Endothelial cell of umbilical vein (primary cell): ENCODE results near the gene ZFYVE28. TPM values are rescaled to one million over a fixed set of nuclear protein-coding genes. Genes with fewer than 3 reads are reported as not detected.

Source experiments
- BruUV-seq: library from RNA; stranded (reverse); fragments of 400-500 nt; replicated peaks from 2 replicates; lab custom pipeline; 2021; lab: Mats Ljungman, UMichigan
- CTCF ChIA-PET: fragments of 300-600, 350-600 bp; sonication (Branson Sonifier 250); formaldehyde crosslinking; loops from one replicate; lab custom pipeline; 2021; ENCODE audit warnings: antibody characterized with exemption, inconsistent platforms; lab: Charles Lee
- POLR2A ChIA-PET: fragments of 300-600, 350-600 bp; sonication (Branson Sonifier 250); formaldehyde crosslinking; loops from one replicate; lab custom pipeline; 2021; ENCODE audit warnings: antibody characterized with exemption, inconsistent platforms; lab: Charles Lee
- DNase-seq: peaks from one replicate; pipeline ENCODE4 v3.0.0-alpha.2; 2011; ENCODE audit warnings: low read depth, low spot score
- FAIRE-seq: peaks from 2 replicates; lab custom pipeline; 2011; peaks lifted over from hg19 to GRCh38; lab: Jason Lieb, UNC
- H2AFZ ChIP-seq: 2 replicates; pipeline ENCODE4 v1.6.0; 2012; ENCODE audit warnings: low read depth, low read length, control low read depth, inconsistent platforms
- H3K27ac ChIP-seq: 2 replicates; pipeline ENCODE4 v1.5.1; 2011; ENCODE audit warnings: low read depth, mild to moderate bottlenecking, control low read depth, low read length, moderate library complexity; ENCODE audit not compliant: insufficient read depth
- H3K27me3 ChIP-seq, 2 experiments: 2 replicates each; pipeline versions ENCODE4 v1.6.0 to v1.6.1; 2011; ENCODE audit warnings: low read length in 2 of 2, mixed read lengths in 1 of 2; ENCODE audit not compliant: control insufficient read depth in 2 of 2, insufficient read depth in 2 of 2
- H3K36me3 ChIP-seq, 2 experiments: 2 replicates in 1 of 2; 3 replicates in 1 of 2; pipeline ENCODE4 v1.5.1; 2011; ENCODE audit warnings: low read length in 2 of 2, mild to moderate bottlenecking in 1 of 2, moderate library complexity in 1 of 2; ENCODE audit not compliant: control insufficient read depth in 2 of 2, insufficient read depth in 2 of 2; ENCODE audit errors: extremely low read depth in 1 of 2
- H3K4me1 ChIP-seq: 3 replicates; pipeline ENCODE4 v1.5.1; 2011; ENCODE audit warnings: mild to moderate bottlenecking, low read length; ENCODE audit not compliant: control insufficient read depth, insufficient read depth; ENCODE audit errors: extremely low read depth
- H3K4me2 ChIP-seq: 2 replicates; pipeline ENCODE4 v1.6.1; 2011; ENCODE audit warnings: low read length, control low read depth, mixed read lengths; ENCODE audit not compliant: insufficient read depth
- H3K4me3 ChIP-seq, 3 experiments: fragments of 200-600 bp in 1 of 3; sonication (generic), shearing (Covaris generic) in 1 of 3; replicated peaks in 1 of 3; 2 replicates each; pipeline ENCODE4 v1.5.1; 2011 to 2016; ENCODE audit warnings: control low read depth in 3 of 3, low read length in 3 of 3, mild to moderate bottlenecking in 2 of 3, inconsistent platforms in 1 of 3, low read depth in 1 of 3, moderate library complexity in 1 of 3; ENCODE audit not compliant: insufficient read depth in 1 of 3
- H3K79me2 ChIP-seq: 2 replicates; pipeline ENCODE4 v1.6.0; 2012; ENCODE audit warnings: low read length, inconsistent platforms; ENCODE audit not compliant: control insufficient read depth, insufficient read depth
- H3K9ac ChIP-seq: replicated peaks from 2 replicates; pipeline ENCODE3; 2011; ENCODE audit warnings: low read length, control low read depth; ENCODE audit not compliant: insufficient read depth; ENCODE audit errors: extremely low read depth
- H3K9me1 ChIP-seq: replicated peaks from 3 replicates; pipeline ENCODE4 v1.6.0; 2011; ENCODE audit warnings: mild to moderate bottlenecking, low read length; ENCODE audit not compliant: control insufficient read depth, insufficient read depth; ENCODE audit errors: extremely low read depth
- H3K9me3 ChIP-seq: replicated peaks from 2 replicates; pipeline ENCODE4 v1.5.1; 2012; ENCODE audit warnings: low read length, inconsistent platforms; ENCODE audit not compliant: control insufficient read depth, insufficient read depth
- H4K20me1 ChIP-seq: replicated peaks from 2 replicates; pipeline ENCODE3; 2011; ENCODE audit warnings: mild to moderate bottlenecking, low read length; ENCODE audit not compliant: control insufficient read depth, insufficient read depth; ENCODE audit errors: extremely low read depth
- CTCF ChIP-seq, 2 donors: IDR thresholded peaks; 1 replicate in 1 of 2; 2 replicates in 1 of 2; pipeline ENCODE4 v1.5.1; 2011; ENCODE audit warnings: low read length in 2 of 2, mild to moderate bottlenecking in 2 of 2, moderate library complexity in 2 of 2, control low read depth in 1 of 2, inconsistent platforms in 1 of 2, low read depth in 1 of 2; ENCODE audit not compliant: insufficient read depth in 1 of 2; ENCODE audit errors: extremely low read depth in 1 of 2
- MAX ChIP-seq: IDR thresholded peaks from 2 replicates; pipeline ENCODE4 v1.6.1; 2011; ENCODE audit not compliant: insufficient read depth, insufficient read length
- POLR2A ChIP-seq: IDR thresholded peaks from 2 replicates; pipeline ENCODE4 v1.6.1; 2012; ENCODE audit warnings: low read depth, mild to moderate bottlenecking, control low read depth, low read length
- POLR2AphosphoS5 ChIP-seq: IDR thresholded peaks from 2 replicates; pipeline ENCODE4 v1.6.1; 2012; ENCODE audit warnings: low read depth, mild to moderate bottlenecking, control low read depth, low read length, moderate library complexity; ENCODE audit not compliant: insufficient read depth
- dilution Hi-C: fragments of 300-500 bp; cut with MboI; formaldehyde crosslinking; loops from one replicate; pipeline ENCODE4 v1.15.0; 2019; ENCODE audit warnings: low sequenced_read_pairs; ENCODE audit not compliant: extremely low pct_ligation_motif_present
- intact Hi-C: fragments of 100-400 bp; cut with micrococcal nuclease; formaldehyde crosslinking; loops from one replicate; pipeline ENCODE4 v1.10.0; 2022
- polyA plus RNA-seq, 4 experiments: library from polyadenylated mRNA; depleted of rRNA in 3 of 4; stranded (reverse) in 3 of 4; unstranded in 1 of 4; fragments of >200 nt; gene quantifications; 2 replicates each; pipeline versions ENCODE4 v1.2.1 to v1.2.3, GENCODE V29; 2011 to 2012; ENCODE audit warnings: missing spikeins in 1 of 4
- total RNA-seq: library from RNA; stranded (reverse); gene quantifications from 2 replicates; pipeline ENCODE4 v1.2.3, GENCODE V29; 2021

Gene ZFYVE28
- total and polyA plus RNA-seq, 2 donors (not counting 3 experiments of a cell fraction or from before 2014, with no cell fraction given), result 5.8 to 7.1 TPM

GRCh38 chr4:2419814-2420213 is 1.4 kb upstream of the ZFYVE28 start:
- Histone ChIP-seq H3K27me3 (peaks cover 19 to 21% of the 10 kb centered on the region in 2 experiments), H4K20me1 (no peaks in the 10 kb centered on the region), H3K79me2 (peaks cover 17% of the 10 kb centered on the region), H2AFZ (no peak overlapping the region), H3K4me3 (no peak overlapping the region), H3K9ac (no peak overlapping the region), H3K9me3 (no peaks in the 10 kb centered on the region), H3K36me3 (no peaks in the 10 kb centered on the region), H3K4me2 (no peak overlapping the region), H3K27ac (no peak overlapping the region), H3K9me1 (no peaks in the 10 kb centered on the region), H3K4me1 (peaks cover 24% of the 10 kb centered on the region)
- POLR2A ChIA-PET, result no interaction called here
- no peak for DNase-seq
- no peak for FAIRE-seq
- intact Hi-C loops, result loop anchor here (10.0 kb wide), 1 partner anchor 545 kb away; the partner anchor contains the start of genes GRK4 and NOP14
- no peak for TF ChIP-seq MAX
- no peak for TF ChIP-seq POLR2AphosphoS5
- dilution Hi-C loops, result no loop called here
- BruUV-seq, result no TSS peak
- CTCF ChIA-PET, result interaction anchor here (1.4 kb wide), 1 partner anchor 200 kb away, joined by 7 read pairs; no protein-coding TSS in a partner anchor

- no peaks in the 10 kb centered on the region for H3K9me1 ChIP-seq
- ChIA-PET POLR2A (no interaction called here), CTCF (interaction anchor here (1.3 to 1.4 kb wide), 2 partner anchors 16 to 199 kb away, joined by 5 to 7 read pairs; no protein-coding TSS in a partner anchor)
- H3K4me2 ChIP-seq, result peak within 1 kb of the TSS; percentile 88
- H3K9ac ChIP-seq, result peak within 1 kb of the TSS; percentile 34
- peak; percentile 96 for FAIRE-seq
- H3K36me3 ChIP-seq, result no peaks in the 10 kb centered on the region
- DNase-seq, result peak; percentile 93
- peaks cover 33% of the 10 kb centered on the region for H3K4me1 ChIP-seq
- intact Hi-C loops, result loop anchor here (1.0 to 10.0 kb wide), 2 partner anchors 157 to 546 kb away; partner anchors contain the start of genes GRK4, MXD4 and NOP14
- H2AFZ ChIP-seq, result peak within 1 kb of the TSS; percentile 69
- dilution Hi-C loops, result no loop called here
- H4K20me1 ChIP-seq, result no peaks in the 10 kb centered on the region
- no TSS peak for BruUV-seq
- H3K9me3 ChIP-seq, result no peaks in the 10 kb centered on the region
- H3K4me3 ChIP-seq, result peak within 1 kb of the TSS; percentile 62 to 78 (median 66)
- peak within 1 kb of the TSS; percentile 13 for H3K27ac ChIP-seq
- TF ChIP-seq POLR2A, result no peak
- peak in 1 of 2 donors; percentile 26 for TF ChIP-seq CTCF (IDR thresholded peaks at IDR 0.05; ENCODE audit: extremely low read depth in 1 of 2, insufficient read depth in 1 of 2, low read depth in 1 of 2, low read length in 2 of 2)
- H3K79me2 ChIP-seq, result peaks cover 25% of the 10 kb centered on the region
- peaks cover 19 to 21% of the 10 kb centered on the region in 2 experiments for H3K27me3 ChIP-seq
These were observed 466 bp upstream of the ZFYVE28 start, which contains the start of gene CFAP99 for GRCh38 chr4:2418650-2419571. TSS of gene CFAP99 (plus strand) at chr4:2418955.
